ENCODE measurements around the gene STEAP1B.
"Not testable (repeated sequence)": the region's sequence is repeated elsewhere in the genome, so short reads cannot be mapped to it uniquely, and the experiment has no call there.

Gene STEAP1B
- 0 to 0.04 reads per million in 2 experiments for total RNA-seq

- DNase-seq (ENCODE audit: low read depth): peak; percentile 66
Measured at GRCh38 chr7:22499888-22500689, at the start of gene STEAP1B. STEAP1B (minus strand) TSS chr7:22500188; CDS start chr7:22494855, 5,333 bp downstream.

DNA sequence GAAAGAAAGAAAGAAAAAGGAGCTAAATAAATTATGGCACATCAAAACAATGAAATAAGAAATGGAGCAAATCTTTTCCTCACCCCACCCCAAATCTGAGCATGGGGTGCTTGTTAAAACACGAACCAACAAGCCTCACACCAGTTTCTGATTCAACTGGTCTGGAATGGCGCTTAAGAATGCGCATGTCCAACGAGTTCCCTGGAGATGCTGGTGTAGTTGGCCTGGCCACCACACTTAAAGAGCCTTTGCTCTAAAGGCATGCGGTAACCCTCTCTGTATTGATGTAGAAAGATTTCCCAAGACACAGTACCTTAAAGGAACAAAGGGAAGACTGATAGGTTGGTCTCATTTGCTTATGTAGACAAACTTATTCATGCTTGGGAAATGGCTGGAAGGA is 49.1 kb upstream of the STEAP1B start:
- no peak for DNase-seq (ENCODE audit: low read depth)

DNA sequence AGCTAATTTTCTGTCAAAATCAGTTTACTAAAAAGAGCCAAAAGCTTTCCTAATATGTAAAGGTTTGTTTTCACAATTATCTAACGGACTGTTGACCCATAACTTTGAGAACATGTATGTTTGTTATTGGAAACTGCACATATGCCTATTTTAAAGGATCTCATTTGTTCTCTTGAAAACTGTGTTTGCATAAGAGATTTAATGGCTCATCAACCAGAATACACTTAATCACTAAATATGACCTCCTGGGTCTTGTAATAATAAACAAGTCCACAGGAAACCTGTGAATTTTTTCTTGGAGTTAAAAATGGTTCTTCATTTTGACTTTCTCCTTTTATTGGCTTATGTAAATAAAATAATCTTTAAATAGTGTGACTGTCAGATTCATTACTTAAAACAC is 48.3 kb upstream of the STEAP1B start:
- DNase-seq (ENCODE audit: low read depth): no peak

DNA sequence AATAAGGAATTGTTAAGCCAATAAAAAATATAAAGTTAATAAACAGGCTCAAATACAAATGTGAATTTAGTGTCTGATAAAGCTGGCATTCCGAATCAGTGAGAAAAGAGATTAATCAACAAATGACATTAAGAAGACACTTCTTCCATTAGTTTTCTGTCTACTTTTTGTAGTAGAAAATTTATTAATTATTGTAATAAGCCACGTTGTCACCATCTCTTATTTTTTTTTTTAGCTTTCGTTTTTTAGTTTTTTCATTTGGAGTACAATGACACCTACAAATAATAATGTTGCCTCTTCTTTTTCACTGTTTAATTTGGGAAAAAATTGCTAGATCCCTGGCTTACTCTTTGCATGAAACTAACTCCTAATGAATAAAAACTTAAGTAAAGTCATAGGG is 46.8 kb upstream of the STEAP1B start:
- DNase-seq (ENCODE audit: low read depth): no peak

DNA sequence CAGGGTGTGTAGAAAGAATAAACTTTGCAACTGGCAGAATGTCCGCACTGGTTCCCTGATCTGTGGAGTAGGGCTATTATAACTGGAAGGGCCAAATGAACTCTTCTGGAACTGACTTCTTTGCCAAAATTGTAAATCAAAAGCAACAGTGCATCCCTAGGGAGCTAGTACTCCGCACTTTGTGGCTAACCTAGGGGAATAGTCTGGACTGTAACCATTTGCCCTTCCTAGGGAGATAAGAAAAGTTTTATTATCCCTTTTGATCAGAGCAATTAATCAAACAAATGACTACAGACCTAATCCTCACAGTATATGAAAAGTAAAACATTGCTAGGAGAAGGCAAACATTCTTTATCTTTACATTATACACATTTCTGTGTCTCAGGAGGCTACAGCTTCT is 45.5 kb upstream of the STEAP1B start:
- no peak for DNase-seq (ENCODE audit: low read depth)

DNA sequence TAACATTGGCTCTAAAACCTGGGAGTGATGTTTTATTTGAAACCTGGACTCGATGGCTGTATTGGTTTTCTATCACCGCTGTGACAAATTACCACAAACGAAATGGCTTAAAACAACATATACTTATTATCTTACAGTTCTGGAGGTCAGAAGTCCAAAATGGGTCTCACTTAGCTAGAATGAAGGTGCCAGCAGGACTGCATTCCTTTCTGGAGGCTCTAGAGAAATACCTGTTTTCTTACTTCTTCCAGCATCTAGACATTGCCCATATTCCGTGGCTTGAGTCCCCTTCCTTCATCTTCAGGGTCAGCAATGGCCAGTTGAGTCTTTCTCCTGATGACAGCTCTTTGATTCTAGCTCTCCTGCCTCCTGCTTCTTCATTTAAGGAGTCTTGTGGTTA is 44.3 kb upstream of the STEAP1B start:
- DNase-seq (ENCODE audit: low read depth): no peak

DNA sequence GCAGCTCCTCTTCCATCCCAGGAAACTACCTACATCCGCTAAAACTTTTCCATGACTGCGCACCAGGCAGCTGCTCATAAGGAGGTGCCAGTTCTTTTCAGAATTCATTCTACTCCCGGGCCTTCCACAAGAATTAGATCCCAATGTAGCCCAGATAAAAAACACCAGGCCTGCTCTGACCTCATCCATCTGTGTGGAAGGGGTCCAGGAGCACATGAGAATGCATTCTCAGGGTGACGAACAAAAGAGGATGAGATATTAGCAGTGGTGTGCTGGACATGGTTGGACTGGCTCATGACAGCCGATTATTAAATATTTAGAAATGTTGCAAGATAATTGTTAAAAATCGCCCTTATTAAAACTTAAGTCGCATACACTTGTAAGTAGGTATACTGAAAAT is 43.2 kb upstream of the STEAP1B start:
- no peak for DNase-seq (ENCODE audit: low read depth)

- DNase-seq (ENCODE audit: low read depth): no peak
Measured at GRCh38 chr7:22542669-22543068, 42.7 kb upstream of the STEAP1B start.

DNA sequence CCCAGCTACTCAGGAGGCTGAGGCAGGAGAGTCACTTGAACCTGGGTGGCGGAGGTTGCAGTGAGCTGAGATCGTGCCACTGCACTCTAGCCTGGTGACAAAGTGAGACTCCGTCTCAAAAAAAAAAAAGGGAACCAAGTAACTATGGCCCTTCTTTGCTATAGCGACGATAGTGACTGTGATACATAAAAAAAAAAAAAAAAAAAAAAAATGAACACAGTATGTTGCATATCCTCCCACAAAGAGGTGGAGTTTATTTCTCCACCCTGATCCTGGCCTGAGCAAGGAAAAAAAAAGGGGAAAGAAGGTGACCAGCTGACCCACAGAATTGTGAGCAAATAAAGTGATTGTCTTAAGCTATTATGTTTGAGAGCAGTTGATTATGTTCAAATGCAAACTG is 42.3 kb upstream of the STEAP1B start:
- no peak for DNase-seq (ENCODE audit: low read depth)

DNA sequence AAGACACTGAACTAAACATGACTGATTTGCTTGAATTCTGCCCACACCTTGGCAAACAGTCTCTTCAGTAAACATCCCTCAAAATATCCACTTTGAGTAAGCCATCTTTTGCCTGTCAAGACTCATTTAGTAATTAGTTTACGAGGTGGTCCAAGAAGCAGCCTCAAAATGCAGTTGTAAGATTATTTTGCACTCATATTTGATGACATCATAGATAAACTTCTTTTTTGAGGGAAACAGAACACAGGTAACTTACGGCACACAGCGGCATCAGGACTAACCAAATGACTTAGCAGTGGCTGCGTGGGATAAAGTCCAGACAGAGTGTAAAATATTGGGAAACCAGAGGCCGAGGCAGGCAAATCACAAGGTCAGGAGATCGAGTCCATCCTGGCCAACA is 41.8 kb upstream of the STEAP1B start:
- no peak for DNase-seq (ENCODE audit: low read depth)

DNA sequence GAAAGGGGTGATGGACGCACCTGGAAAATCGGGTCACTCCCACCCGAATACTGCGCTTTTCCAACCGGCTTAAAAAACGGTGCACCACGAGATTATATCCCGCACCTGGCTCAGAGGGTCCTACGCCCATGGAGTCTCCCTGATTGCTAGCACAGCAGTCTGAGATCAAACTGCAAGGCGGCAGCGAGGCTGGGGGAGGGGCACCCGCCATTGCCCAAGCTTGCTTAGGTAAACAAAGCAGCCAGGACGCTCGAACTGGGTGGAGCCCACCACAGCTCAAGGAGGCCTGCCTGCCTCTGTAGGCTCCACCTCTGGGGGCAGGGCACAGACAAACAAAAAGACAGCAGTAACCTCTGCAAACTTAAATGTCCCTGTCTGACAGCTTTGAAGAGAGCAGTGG is 28.5 kb upstream of the STEAP1B start:
- DNase-seq (ENCODE audit: low read depth): not testable (repeated sequence)

- DNase-seq (ENCODE audit: low read depth): not testable (repeated sequence)
Measured at GRCh38 chr7:22524353-22524947, 24.5 kb upstream of the STEAP1B start.

GRCh38 chr7:22523478-22524352 is 23.7 kb upstream of the STEAP1B start:
- not testable (repeated sequence) for DNase-seq (ENCODE audit: low read depth)

DNA sequence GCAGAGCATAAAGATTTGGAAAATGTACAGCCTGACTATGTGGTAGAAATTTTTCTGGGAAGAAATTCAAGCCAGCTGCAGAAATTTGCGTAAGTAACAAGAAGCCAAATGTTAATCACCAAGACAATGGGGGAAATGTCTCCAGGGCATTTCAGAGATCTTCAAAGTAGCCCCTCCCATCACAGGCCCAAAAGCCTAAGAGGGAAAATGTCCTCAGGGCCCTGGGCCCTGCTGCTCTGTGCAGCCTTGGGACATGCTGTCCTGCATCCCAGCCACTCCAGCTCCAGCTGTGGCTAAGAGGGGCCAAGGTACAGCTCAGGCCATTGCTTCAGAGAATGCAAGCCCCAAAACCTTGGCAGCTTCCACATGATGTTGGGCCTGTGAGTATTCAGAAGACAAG is 19.6 kb upstream of the STEAP1B start:
- DNase-seq (ENCODE audit: low read depth): not testable (repeated sequence)

DNA sequence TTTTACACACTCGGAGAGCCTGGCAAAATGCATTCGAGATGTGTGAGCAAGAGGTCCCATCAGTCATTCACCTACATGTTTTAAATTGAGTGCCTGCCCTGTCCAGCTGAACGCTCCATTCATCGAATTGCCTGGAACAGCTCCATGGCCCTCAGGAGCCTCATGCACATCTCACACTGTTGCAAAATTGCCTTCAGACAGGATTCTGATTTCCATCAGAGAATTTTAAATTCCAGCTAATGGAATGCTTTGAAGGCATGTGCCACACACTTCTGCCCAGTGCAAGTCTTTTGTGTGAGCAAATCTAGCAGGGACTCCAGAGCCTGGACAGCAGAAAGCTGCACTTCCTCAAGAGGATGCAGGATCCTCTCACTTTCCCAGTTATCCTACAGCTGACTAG is 17.0 kb upstream of the STEAP1B start:
- not testable (repeated sequence) for DNase-seq (ENCODE audit: low read depth)

DNA sequence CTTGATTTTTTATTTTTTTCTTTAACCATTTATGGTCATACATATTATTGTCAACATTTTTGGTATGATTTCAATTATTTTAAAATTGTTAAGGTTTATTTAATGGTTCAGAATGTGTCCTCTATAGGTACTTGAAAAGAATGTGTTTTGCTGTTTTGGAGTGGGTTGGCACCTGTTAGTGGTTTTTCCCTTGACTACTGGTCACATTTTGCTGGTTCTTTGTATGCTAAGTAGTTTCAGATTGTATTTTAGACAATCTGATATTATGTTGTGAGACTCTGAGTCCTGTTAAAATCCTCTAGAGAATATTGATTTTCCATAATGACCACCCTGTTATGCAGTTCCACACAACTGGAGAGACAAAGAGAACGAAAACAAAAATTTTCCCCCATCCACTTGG is 15.0 kb upstream of the STEAP1B start:
- not testable (repeated sequence) for DNase-seq (ENCODE audit: low read depth)

GRCh38 chr7:22507320-22507719 is 7.3 kb upstream of the STEAP1B start:
- DNase-seq (ENCODE audit: low read depth): not testable (repeated sequence)

GRCh38 chr7:22506316-22507020 is 6.5 kb upstream of the STEAP1B start:
- DNase-seq (ENCODE audit: low read depth): not testable (repeated sequence)

GRCh38 chr7:22504519-22504918 is 4.5 kb upstream of the STEAP1B start:
- not testable (repeated sequence) for DNase-seq (ENCODE audit: low read depth)

DNA sequence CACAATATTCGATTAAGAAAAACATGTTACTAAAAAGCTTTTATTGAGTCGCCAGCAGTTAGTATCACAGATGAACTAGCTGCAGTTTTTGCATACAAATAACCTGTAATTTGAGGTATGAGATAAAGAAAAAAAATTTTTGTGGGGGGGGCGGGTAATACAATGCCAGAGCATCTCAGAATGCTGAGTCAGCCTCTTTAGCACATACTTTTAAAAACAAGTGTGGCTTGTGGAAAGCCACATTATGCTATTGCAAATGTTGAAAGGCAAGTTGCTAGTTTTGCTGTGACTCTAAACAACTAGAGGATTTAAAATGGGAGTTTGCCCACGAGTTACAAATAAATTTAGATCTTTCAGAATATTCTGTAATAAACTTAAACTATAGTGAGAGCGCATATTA is 2.1 kb upstream of the STEAP1B start:
- not testable (repeated sequence) for DNase-seq (ENCODE audit: low read depth)

- DNase-seq (ENCODE audit: low read depth): not testable (repeated sequence)
Measured at GRCh38 chr7:22501336-22501735, 1.3 kb upstream of the STEAP1B start.

DNA sequence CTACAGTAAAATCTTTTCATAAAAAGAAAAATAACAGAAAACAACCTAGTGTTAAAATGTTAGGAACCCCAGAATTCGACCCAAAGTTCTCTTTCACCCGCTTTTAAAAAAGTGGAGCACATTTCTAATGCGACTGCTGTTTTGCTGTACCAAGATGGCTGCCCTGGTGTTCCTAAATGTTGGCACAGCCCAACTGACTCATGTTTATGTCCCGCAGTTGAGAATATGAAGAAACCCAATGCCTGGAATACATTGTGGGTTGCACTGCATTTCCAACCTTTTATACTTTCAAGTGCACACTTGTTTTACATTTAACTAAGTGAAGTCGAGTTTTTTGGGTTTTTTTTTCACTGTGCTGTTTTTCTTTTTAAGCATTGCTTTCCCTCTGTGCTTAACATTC is 944 bp downstream of the STEAP1B start:
- no peak for DNase-seq (ENCODE audit: low read depth)

All from T follicular helper cell (primary cell).